ENCODE measurements around the gene CROCC. TPM values are rescaled to one million over a fixed set of nuclear protein-coding genes. Genes with fewer than 3 reads are reported as not detected.

The CROCC gene
- total and polyA plus RNA-seq, 9 of the 15 experiments (the other 6 are each of a cell fraction or from before 2014, with no cell fraction given): 0.17 to 15.4 (median 7.6) TPM

GRCh38 chr1:16960560-16961296 is 39.0 kb downstream of the CROCC start (continued):
- TF ChIP-seq ZFP1 (CRISPR knock-in tag; IDR thresholded peaks at IDR 0.05) (no peak), TRIM28 (IDR thresholded peaks at IDR 0.05) (no peak), SUPT5H (IDR thresholded peaks at IDR 0.05) (no peak), ZNF668 (CRISPR knock-in tag; IDR thresholded peaks at IDR 0.05) (no peak), ZNF696 (CRISPR knock-in tag; conservative IDR thresholded peaks at IDR 0.05) (no peak), SPI1 (IDR thresholded peaks at IDR 0.05; ENCODE audit: borderline replicate concordance, low read depth, low read length) (no peak), SNAPC5 (CRISPR knock-in tag; IDR thresholded peaks at IDR 0.05) (no peak), TSHZ1 (CRISPR knock-in tag; IDR thresholded peaks at IDR 0.05) (no peak), MTA1 (IDR thresholded peaks at IDR 0.05; ENCODE audit: borderline replicate concordance) (no peak), GMEB1 (CRISPR knock-in tag; IDR thresholded peaks at IDR 0.05) (no peak), SAFB2 (IDR thresholded peaks at IDR 0.05; ENCODE audit: borderline replicate concordance, low read depth, low read length, severe bottlenecking) (no peak), ARID2 (IDR thresholded peaks at IDR 0.05) (no peak), FOXA3 (CRISPR knock-in tag; conservative IDR thresholded peaks at IDR 0.05 in 1 of 2, IDR thresholded peaks at IDR 0.05 in 1 of 2) (no peak), RHOXF2B (CRISPR knock-in tag; conservative IDR thresholded peaks at IDR 0.05) (no peak), SP1 (CRISPR knock-in tag; IDR thresholded peaks at IDR 0.05) (no peak), FOXP1 (CRISPR knock-in tag; IDR thresholded peaks at IDR 0.05) (no peak), FOXP4 (CRISPR knock-in tag; IDR thresholded peaks at IDR 0.05; ENCODE audit: borderline replicate concordance) (no peak), ZNF699 (CRISPR knock-in tag; IDR thresholded peaks at IDR 0.05; ENCODE audit: insufficient replicate concordance) (no peak), ZNF23 (CRISPR knock-in tag; IDR thresholded peaks at IDR 0.05) (no peak), POLR3A (IDR thresholded peaks at IDR 0.05; ENCODE audit: borderline replicate concordance, extremely low read depth, insufficient read depth, insufficient read length) (no peak), NFRKB (IDR thresholded peaks at IDR 0.05; ENCODE audit: low read depth) (no peak), FOXK2 (conservative IDR thresholded peaks at IDR 0.05 in 1 of 2, IDR thresholded peaks at IDR 0.05 in 1 of 2; ENCODE audit: low read depth in 2 of 2) (no peak)
